Spleen (tissue), 7 donors: ENCODE measurements around the gene SLC7A11.

ENCODE experiments used
- POLR2A ChIP-seq, 3 donors: fragments of 450-650 bp; IDR thresholded peaks; one replicate each; pipeline ENCODE4 v1.5.1; 2017; ENCODE audit warnings: antibody characterized with exemption in 3 of 3, mild to moderate bottlenecking in 1 of 3
- POLR2AphosphoS5 ChIP-seq, 3 donors: sonication (generic); formaldehyde crosslinking; IDR thresholded peaks; one replicate each; pipeline ENCODE4 v1.5.1; 2017; ENCODE audit warnings: antibody characterized with exemption in 3 of 3
- TF ChIP-seq, protein P1 (sequence below), 11 experiments: fragments of 200-600 bp in 7 of 11; fragments of 450-650 bp in 4 of 11; sonication (generic) in 4 of 11; IDR thresholded peaks in 8 of 11; conservative IDR thresholded peaks in 3 of 11; 1 replicate in 7 of 11; 2 replicates in 4 of 11; pipeline versions ENCODE4 v1.4.0 to v1.8.0; 2016 to 2021; ENCODE audit warnings: antibody characterized with exemption in 11 of 11, inconsistent platforms in 4 of 11, mild to moderate bottlenecking in 1 of 11
- donor health status: DM: no; HTN: no; CAD: no; lungs with moderate emphysema.
- donor health status: DM: no; HTN: no; CAD: no.
- donor health status: DM: no; HTN: no; CAD: no.

DNA sequence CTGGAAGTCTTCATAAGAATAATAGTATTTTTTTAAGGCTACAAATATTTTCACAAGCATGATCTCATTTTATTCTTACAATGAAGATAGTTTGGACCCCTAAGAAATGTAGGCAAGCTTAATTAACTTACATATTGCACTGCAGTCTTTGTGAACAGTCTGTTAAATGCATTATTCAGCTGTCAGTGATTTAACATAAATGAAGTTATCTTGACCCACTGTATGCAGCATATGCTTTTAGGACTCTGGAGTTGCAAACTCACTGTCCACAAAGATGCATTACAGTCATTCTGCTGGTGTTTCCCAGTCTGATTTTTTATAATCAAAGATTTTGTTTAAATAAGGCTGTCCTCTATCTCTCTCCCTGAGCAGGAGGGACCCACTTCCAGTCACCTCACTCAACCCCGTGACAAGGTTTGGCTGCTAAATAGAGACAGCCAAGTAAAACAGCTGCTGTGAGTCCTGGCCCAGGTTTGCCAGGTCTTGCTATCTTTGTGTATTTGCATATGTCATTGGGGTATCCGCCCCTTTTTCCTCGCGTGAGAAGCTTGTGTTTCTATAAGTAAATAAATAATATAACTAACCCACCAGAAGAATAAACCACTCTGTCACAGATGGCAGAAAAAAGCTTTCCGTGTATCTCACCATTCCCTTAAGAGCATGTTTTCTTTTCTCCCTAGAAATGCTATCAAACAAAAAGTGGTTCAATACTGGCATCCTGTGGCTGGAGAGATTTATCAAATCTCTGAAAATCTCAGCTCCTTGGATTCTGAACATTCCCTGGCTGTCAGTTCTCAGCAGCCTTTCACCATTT, 67.0 kb downstream of the SLC7A11 start:
- TF ChIP-seq POLR2A (IDR thresholded peaks at IDR 0.05): no peak
- no peak for TF ChIP-seq POLR2AphosphoS5 (IDR thresholded peaks at IDR 0.05)
- TF ChIP-seq, protein P1, sequence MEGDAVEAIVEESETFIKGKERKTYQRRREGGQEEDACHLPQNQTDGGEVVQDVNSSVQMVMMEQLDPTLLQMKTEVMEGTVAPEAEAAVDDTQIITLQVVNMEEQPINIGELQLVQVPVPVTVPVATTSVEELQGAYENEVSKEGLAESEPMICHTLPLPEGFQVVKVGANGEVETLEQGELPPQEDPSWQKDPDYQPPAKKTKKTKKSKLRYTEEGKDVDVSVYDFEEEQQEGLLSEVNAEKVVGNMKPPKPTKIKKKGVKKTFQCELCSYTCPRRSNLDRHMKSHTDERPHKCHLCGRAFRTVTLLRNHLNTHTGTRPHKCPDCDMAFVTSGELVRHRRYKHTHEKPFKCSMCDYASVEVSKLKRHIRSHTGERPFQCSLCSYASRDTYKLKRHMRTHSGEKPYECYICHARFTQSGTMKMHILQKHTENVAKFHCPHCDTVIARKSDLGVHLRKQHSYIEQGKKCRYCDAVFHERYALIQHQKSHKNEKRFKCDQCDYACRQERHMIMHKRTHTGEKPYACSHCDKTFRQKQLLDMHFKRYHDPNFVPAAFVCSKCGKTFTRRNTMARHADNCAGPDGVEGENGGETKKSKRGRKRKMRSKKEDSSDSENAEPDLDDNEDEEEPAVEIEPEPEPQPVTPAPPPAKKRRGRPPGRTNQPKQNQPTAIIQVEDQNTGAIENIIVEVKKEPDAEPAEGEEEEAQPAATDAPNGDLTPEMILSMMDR (IDR thresholded peaks at IDR 0.05 in 8 of 11, conservative IDR thresholded peaks at IDR 0.05 in 3 of 11): no peak
